GM18526 (cell line): Measurements from ENCODE around the gene TBC1D5.

Source experiments
- POLR2A ChIP-seq: IDR thresholded peaks from 3 replicates; pipeline ENCODE4 v1.6.1; 2011; ENCODE audit not compliant: insufficient read length; ENCODE audit errors: extremely low read depth

Gene TBC1D5

GRCh38 chr3:17194116-17194515 lies 548.3 kb downstream of the TBC1D5 start:
- TF ChIP-seq POLR2A: no peak

- TF ChIP-seq POLR2A: no peak
Observed at GRCh38 chr3:17192995-17193394, 549.4 kb downstream of the TBC1D5 start.

GRCh38 chr3:17190353-17191078 lies 551.9 kb downstream of the TBC1D5 start:
- TF ChIP-seq POLR2A: no peak

- no peak for TF ChIP-seq POLR2A
Observed at GRCh38 chr3:17188378-17188777, 554.1 kb downstream of the TBC1D5 start.

GRCh38 chr3:17187589-17188184 lies 554.7 kb downstream of the TBC1D5 start:
- TF ChIP-seq POLR2A: no peak

GRCh38 chr3:17183951-17184550 lies 558.4 kb downstream of the TBC1D5 start:
- TF ChIP-seq POLR2A: no peak

GRCh38 chr3:17182166-17182565 lies 560.3 kb downstream of the TBC1D5 start:
- TF ChIP-seq POLR2A: no peak

- no peak for TF ChIP-seq POLR2A
Observed at GRCh38 chr3:17181413-17181907, 561.0 kb downstream of the TBC1D5 start.

GRCh38 chr3:17179381-17180205 lies 562.8 kb downstream of the TBC1D5 start:
- no peak for TF ChIP-seq POLR2A

GRCh38 chr3:17176757-17177156 lies 565.7 kb downstream of the TBC1D5 start:
- no peak for TF ChIP-seq POLR2A

GRCh38 chr3:17175187-17175807 lies 567.1 kb downstream of the TBC1D5 start:
- TF ChIP-seq POLR2A: no peak

- TF ChIP-seq POLR2A: no peak
Observed at GRCh38 chr3:17166369-17166768, 576.1 kb downstream of the TBC1D5 start.

GRCh38 chr3:17162116-17162515 lies 580.3 kb downstream of the TBC1D5 start:
- TF ChIP-seq POLR2A: no peak

GRCh38 chr3:17160597-17160996 lies 581.8 kb downstream of the TBC1D5 start:
- no peak for TF ChIP-seq POLR2A

- TF ChIP-seq POLR2A: no peak
Observed at GRCh38 chr3:17158941-17159682, 583.3 kb downstream of the TBC1D5 start.

GRCh38 chr3:17157713-17158112 lies 584.7 kb downstream of the TBC1D5 start:
- no peak for TF ChIP-seq POLR2A
